Measurements from ENCODE around the gene SPHK2.

DNA sequence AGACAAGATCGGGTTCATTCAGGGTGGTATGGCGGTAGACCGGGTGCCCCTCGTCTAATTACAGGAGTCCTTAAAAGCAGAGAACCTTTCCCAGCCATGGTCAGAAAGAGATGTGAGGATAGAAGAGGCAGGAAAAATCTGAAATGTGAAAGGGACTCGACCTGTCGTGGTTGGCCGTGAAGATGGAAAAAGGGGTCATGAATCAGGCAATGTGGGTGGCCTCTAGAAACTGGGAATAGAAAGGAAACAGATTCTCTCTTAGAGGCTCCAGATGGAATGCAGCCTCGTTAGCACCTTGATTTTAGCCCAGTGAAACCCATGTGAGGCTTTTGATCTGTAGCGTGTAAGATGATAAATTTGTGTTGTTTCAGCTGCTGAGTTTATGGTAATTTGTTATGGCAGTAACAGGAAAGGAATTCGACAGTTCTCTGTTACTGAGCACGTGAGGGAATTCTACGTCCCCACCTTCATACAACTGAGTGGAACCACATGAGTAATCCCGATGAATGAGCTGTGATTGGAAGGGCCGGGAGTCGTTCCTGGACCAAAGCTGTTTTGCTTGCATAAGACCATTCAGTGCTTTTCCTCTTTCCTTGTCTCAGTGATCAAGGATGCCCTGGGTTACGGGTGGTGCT is 37.7 kb downstream of the SPHK2 start:
- no peak for TF ChIP-seq SP2 (IDR thresholded peaks at IDR 0.05; ENCODE audit: low read length)
- TF ChIP-seq EP300 (IDR thresholded peaks at IDR 0.05; ENCODE audit: borderline replicate concordance in 1 of 2, low read depth in 2 of 2, low read length in 2 of 2): no peak
- TF ChIP-seq JUN (IDR thresholded peaks at IDR 0.05; ENCODE audit: low read depth, low read length): no peak
- TF ChIP-seq POLR2AphosphoS5 (IDR thresholded peaks at IDR 0.05; ENCODE audit: low read depth, low read length): no peak
- TF ChIP-seq KDM1A (IDR thresholded peaks at IDR 0.05; ENCODE audit: borderline replicate concordance, low read length): no peak
- TF ChIP-seq, protein P1, sequence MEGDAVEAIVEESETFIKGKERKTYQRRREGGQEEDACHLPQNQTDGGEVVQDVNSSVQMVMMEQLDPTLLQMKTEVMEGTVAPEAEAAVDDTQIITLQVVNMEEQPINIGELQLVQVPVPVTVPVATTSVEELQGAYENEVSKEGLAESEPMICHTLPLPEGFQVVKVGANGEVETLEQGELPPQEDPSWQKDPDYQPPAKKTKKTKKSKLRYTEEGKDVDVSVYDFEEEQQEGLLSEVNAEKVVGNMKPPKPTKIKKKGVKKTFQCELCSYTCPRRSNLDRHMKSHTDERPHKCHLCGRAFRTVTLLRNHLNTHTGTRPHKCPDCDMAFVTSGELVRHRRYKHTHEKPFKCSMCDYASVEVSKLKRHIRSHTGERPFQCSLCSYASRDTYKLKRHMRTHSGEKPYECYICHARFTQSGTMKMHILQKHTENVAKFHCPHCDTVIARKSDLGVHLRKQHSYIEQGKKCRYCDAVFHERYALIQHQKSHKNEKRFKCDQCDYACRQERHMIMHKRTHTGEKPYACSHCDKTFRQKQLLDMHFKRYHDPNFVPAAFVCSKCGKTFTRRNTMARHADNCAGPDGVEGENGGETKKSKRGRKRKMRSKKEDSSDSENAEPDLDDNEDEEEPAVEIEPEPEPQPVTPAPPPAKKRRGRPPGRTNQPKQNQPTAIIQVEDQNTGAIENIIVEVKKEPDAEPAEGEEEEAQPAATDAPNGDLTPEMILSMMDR (IDR thresholded peaks at IDR 0.05; ENCODE audit: control extremely low read depth in 1 of 3, insufficient read depth in 1 of 3, low read depth in 1 of 3, low read length in 3 of 3): no peak
- no peak for TF ChIP-seq SP1 (IDR thresholded peaks at IDR 0.05; ENCODE audit: low read depth, low read length)
- TF ChIP-seq RBBP5 (IDR thresholded peaks at IDR 0.05; ENCODE audit: borderline replicate concordance, low read depth, low read length): no peak
- no peak for TF ChIP-seq POLR2A (IDR thresholded peaks at IDR 0.05; ENCODE audit: control extremely low read depth in 1 of 2, low read depth in 2 of 2, low read length in 2 of 2)
- TF ChIP-seq, protein P2, sequence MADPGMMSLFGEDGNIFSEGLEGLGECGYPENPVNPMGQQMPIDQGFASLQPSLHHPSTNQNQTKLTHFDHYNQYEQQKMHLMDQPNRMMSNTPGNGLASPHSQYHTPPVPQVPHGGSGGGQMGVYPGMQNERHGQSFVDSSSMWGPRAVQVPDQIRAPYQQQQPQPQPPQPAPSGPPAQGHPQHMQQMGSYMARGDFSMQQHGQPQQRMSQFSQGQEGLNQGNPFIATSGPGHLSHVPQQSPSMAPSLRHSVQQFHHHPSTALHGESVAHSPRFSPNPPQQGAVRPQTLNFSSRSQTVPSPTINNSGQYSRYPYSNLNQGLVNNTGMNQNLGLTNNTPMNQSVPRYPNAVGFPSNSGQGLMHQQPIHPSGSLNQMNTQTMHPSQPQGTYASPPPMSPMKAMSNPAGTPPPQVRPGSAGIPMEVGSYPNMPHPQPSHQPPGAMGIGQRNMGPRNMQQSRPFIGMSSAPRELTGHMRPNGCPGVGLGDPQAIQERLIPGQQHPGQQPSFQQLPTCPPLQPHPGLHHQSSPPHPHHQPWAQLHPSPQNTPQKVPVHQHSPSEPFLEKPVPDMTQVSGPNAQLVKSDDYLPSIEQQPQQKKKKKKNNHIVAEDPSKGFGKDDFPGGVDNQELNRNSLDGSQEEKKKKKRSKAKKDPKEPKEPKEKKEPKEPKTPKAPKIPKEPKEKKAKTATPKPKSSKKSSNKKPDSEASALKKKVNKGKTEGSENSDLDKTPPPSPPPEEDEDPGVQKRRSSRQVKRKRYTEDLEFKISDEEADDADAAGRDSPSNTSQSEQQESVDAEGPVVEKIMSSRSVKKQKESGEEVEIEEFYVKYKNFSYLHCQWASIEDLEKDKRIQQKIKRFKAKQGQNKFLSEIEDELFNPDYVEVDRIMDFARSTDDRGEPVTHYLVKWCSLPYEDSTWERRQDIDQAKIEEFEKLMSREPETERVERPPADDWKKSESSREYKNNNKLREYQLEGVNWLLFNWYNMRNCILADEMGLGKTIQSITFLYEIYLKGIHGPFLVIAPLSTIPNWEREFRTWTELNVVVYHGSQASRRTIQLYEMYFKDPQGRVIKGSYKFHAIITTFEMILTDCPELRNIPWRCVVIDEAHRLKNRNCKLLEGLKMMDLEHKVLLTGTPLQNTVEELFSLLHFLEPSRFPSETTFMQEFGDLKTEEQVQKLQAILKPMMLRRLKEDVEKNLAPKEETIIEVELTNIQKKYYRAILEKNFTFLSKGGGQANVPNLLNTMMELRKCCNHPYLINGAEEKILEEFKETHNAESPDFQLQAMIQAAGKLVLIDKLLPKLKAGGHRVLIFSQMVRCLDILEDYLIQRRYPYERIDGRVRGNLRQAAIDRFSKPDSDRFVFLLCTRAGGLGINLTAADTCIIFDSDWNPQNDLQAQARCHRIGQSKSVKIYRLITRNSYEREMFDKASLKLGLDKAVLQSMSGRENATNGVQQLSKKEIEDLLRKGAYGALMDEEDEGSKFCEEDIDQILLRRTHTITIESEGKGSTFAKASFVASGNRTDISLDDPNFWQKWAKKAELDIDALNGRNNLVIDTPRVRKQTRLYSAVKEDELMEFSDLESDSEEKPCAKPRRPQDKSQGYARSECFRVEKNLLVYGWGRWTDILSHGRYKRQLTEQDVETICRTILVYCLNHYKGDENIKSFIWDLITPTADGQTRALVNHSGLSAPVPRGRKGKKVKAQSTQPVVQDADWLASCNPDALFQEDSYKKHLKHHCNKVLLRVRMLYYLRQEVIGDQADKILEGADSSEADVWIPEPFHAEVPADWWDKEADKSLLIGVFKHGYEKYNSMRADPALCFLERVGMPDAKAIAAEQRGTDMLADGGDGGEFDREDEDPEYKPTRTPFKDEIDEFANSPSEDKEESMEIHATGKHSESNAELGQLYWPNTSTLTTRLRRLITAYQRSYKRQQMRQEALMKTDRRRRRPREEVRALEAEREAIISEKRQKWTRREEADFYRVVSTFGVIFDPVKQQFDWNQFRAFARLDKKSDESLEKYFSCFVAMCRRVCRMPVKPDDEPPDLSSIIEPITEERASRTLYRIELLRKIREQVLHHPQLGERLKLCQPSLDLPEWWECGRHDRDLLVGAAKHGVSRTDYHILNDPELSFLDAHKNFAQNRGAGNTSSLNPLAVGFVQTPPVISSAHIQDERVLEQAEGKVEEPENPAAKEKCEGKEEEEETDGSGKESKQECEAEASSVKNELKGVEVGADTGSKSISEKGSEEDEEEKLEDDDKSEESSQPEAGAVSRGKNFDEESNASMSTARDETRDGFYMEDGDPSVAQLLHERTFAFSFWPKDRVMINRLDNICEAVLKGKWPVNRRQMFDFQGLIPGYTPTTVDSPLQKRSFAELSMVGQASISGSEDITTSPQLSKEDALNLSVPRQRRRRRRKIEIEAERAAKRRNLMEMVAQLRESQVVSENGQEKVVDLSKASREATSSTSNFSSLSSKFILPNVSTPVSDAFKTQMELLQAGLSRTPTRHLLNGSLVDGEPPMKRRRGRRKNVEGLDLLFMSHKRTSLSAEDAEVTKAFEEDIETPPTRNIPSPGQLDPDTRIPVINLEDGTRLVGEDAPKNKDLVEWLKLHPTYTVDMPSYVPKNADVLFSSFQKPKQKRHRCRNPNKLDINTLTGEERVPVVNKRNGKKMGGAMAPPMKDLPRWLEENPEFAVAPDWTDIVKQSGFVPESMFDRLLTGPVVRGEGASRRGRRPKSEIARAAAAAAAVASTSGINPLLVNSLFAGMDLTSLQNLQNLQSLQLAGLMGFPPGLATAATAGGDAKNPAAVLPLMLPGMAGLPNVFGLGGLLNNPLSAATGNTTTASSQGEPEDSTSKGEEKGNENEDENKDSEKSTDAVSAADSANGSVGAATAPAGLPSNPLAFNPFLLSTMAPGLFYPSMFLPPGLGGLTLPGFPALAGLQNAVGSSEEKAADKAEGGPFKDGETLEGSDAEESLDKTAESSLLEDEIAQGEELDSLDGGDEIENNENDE (IDR thresholded peaks at IDR 0.05; ENCODE audit: insufficient replicate concordance, low read length): no peak

Measured in H1 (cell line).